ENCODE data around the gene DNA2. TPM values are rescaled to one million over a fixed set of nuclear protein-coding genes. Genes with fewer than 3 reads are reported as not detected.
"Not testable (repeated sequence)": the region's sequence is repeated elsewhere in the genome, so short reads cannot be mapped to it uniquely, and the experiment has no call there.

The DNA2 gene
- polyA plus RNA-seq, 2 donors: 1.8 TPM

DNA sequence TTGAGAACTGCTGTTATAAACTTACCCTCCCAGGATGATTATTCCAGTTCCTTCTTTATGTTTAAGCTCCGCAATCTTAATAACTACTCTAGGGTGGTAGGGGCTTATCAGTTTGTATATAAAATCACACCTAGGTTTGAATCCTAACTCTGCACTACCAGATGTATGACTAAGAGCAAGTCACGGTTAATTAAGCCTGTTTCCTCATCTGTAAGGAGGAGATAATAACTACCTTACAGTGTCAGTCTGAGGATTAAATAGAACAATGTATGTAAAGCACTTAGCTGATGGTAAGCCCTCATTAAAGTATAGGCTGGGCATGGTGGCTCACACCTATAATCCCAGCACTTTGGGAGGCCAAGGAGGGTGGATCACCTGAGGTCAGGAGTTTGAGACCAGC lies 9.2 kb downstream of the DNA2 start:
- Histone ChIP-seq H3K27me3 (ENCODE audit: control insufficient read depth in 1 of 2, insufficient read depth in 2 of 2, low read length in 2 of 2) (no peaks in the 10 kb centered on the region), H3K27ac (ENCODE audit: low read depth in 2 of 2, low read length in 1 of 2) (no peak overlapping the region), H3K9me3 (ENCODE audit: control insufficient read depth in 2 of 2, insufficient read depth in 1 of 2, low read depth in 1 of 2, low read length in 1 of 2) (no peaks in the 10 kb centered on the region), H3K4me1 (ENCODE audit: control insufficient read depth in 2 of 2, insufficient read depth in 2 of 2, low read length in 1 of 2) (no peaks in the 10 kb centered on the region), H3K36me3 (ENCODE audit: control insufficient read depth in 2 of 2, insufficient read depth in 2 of 2, low read length in 1 of 2) (no peaks in the 10 kb centered on the region), H3K4me3 (ENCODE audit: low read depth in 1 of 2, low read length in 2 of 2) (no peak overlapping the region)
- 77 to 78% methylated on average over 2 of the region's 2 CpGs for WGBS, 2 donors

- no peak overlapping the region for H3K27ac ChIP-seq (ENCODE audit: low read depth in 2 of 2, low read length in 1 of 2)
- peaks cover 0 to 2% of the 10 kb centered on the region in 2 donors for H3K36me3 ChIP-seq (ENCODE audit: control insufficient read depth in 2 of 2, insufficient read depth in 2 of 2, low read length in 1 of 2)
- H3K4me1 ChIP-seq (ENCODE audit: control insufficient read depth in 2 of 2, insufficient read depth in 2 of 2, low read length in 1 of 2): no peaks in the 10 kb centered on the region
- H3K27me3 ChIP-seq (ENCODE audit: control insufficient read depth in 1 of 2, insufficient read depth in 2 of 2, low read length in 2 of 2): no peaks in the 10 kb centered on the region
- H3K9me3 ChIP-seq (ENCODE audit: control insufficient read depth in 2 of 2, insufficient read depth in 1 of 2, low read depth in 1 of 2, low read length in 1 of 2): no peaks in the 10 kb centered on the region
- H3K4me3 ChIP-seq (ENCODE audit: low read depth in 1 of 2, low read length in 2 of 2): no peak overlapping the region
- WGBS, 2 donors: 95 to 96% methylated on average over 3 of the region's 3 CpGs
Measured at GRCh38 chr10:68461032-68461431, 10.7 kb downstream of the DNA2 start.

DNA sequence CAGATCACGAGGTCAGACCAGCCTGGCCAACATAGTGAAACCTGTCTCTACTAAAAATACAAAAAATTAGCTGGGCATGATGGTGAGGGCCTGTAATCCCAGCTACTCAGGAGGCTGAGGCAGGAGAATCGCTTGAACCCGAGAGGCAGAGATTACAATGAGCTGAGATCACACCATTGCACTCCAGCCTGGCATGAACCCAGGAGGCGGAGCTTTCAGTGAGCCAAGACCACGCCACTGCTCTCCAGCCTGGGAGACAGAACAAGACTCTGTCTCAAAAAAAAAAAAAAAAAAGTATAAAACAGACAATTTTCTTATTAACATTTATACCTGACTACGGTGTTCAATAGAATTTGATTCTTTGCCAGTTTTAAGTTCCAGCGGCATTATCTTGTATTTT lies 22.1 kb downstream of the DNA2 start:
- not testable (repeated sequence) for H3K36me3 ChIP-seq (ENCODE audit: control insufficient read depth in 2 of 2, insufficient read depth in 2 of 2, low read length in 1 of 2); H3K4me3 ChIP-seq (ENCODE audit: low read depth in 1 of 2, low read length in 2 of 2); H3K4me1 ChIP-seq (ENCODE audit: control insufficient read depth in 2 of 2, insufficient read depth in 2 of 2, low read length in 1 of 2); H3K27me3 ChIP-seq (ENCODE audit: control insufficient read depth in 1 of 2, insufficient read depth in 2 of 2, low read length in 2 of 2); H3K9me3 ChIP-seq (ENCODE audit: control insufficient read depth in 2 of 2, insufficient read depth in 1 of 2, low read depth in 1 of 2, low read length in 1 of 2); H3K27ac ChIP-seq (ENCODE audit: low read depth in 2 of 2, low read length in 1 of 2)
- WGBS, 2 donors: 76 to 78% methylated on average over 7 of the region's 7 CpGs

DNA sequence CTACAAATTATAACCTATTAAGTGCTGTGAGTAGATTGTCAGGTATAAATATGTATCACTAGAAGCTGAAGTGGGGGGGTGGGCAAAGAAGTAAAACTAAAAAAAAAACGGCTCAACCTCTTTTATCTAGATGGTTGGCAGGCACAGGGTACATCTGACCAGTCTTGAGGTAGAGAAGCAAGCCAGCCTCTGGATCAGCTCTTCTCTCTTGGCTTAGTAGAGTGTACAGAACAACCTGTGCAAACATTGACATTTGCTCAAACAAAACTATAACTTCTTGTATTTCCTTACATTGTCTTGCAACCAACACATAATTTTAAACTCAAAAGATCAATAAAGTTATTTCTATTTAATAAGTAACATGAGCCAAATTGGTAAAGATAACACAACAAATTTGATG lies 25.6 kb downstream of the DNA2 start:
- 71 to 79% methylated on average over 1 of the region's 1 CpG for WGBS, 2 donors
- H3K27ac ChIP-seq (ENCODE audit: low read depth in 2 of 2, low read length in 1 of 2): no peak overlapping the region
- no peaks in the 10 kb centered on the region for H3K9me3 ChIP-seq (ENCODE audit: control insufficient read depth in 2 of 2, insufficient read depth in 1 of 2, low read depth in 1 of 2, low read length in 1 of 2)
- no peak overlapping the region for H3K4me3 ChIP-seq (ENCODE audit: low read depth in 1 of 2, low read length in 2 of 2)
- no peaks in the 10 kb centered on the region for H3K27me3 ChIP-seq (ENCODE audit: control insufficient read depth in 1 of 2, insufficient read depth in 2 of 2, low read length in 2 of 2)
- H3K4me1 ChIP-seq (ENCODE audit: control insufficient read depth in 2 of 2, insufficient read depth in 2 of 2, low read length in 1 of 2): no peaks in the 10 kb centered on the region
- H3K36me3 ChIP-seq (ENCODE audit: control insufficient read depth in 2 of 2, insufficient read depth in 2 of 2, low read length in 1 of 2): no peaks in the 10 kb centered on the region

GRCh38 chr10:68442971-68443370 lies 28.8 kb downstream of the DNA2 start:
- no peaks in the 10 kb centered on the region for H3K4me1 ChIP-seq (ENCODE audit: control insufficient read depth in 2 of 2, insufficient read depth in 2 of 2, low read length in 1 of 2)
- H3K9me3 ChIP-seq (ENCODE audit: control insufficient read depth in 2 of 2, insufficient read depth in 1 of 2, low read depth in 1 of 2, low read length in 1 of 2): no peaks in the 10 kb centered on the region
- no peaks in the 10 kb centered on the region for H3K36me3 ChIP-seq (ENCODE audit: control insufficient read depth in 2 of 2, insufficient read depth in 2 of 2, low read length in 1 of 2)
- WGBS, 2 donors: 92 to 93% methylated on average over 2 of the region's 2 CpGs
- no peak overlapping the region for H3K27ac ChIP-seq (ENCODE audit: low read depth in 2 of 2, low read length in 1 of 2)
- H3K27me3 ChIP-seq (ENCODE audit: control insufficient read depth in 1 of 2, insufficient read depth in 2 of 2, low read length in 2 of 2): no peaks in the 10 kb centered on the region
- H3K4me3 ChIP-seq (ENCODE audit: low read depth in 1 of 2, low read length in 2 of 2): no peak overlapping the region

GRCh38 chr10:68440898-68441297 lies 30.9 kb downstream of the DNA2 start:
- Histone ChIP-seq H3K27ac (ENCODE audit: low read depth in 2 of 2, low read length in 1 of 2) (no peak overlapping the region), H3K36me3 (ENCODE audit: control insufficient read depth in 2 of 2, insufficient read depth in 2 of 2, low read length in 1 of 2) (no peaks in the 10 kb centered on the region), H3K9me3 (ENCODE audit: control insufficient read depth in 2 of 2, insufficient read depth in 1 of 2, low read depth in 1 of 2, low read length in 1 of 2) (no peaks in the 10 kb centered on the region), H3K4me1 (ENCODE audit: control insufficient read depth in 2 of 2, insufficient read depth in 2 of 2, low read length in 1 of 2) (no peaks in the 10 kb centered on the region), H3K27me3 (ENCODE audit: control insufficient read depth in 1 of 2, insufficient read depth in 2 of 2, low read length in 2 of 2) (no peaks in the 10 kb centered on the region), H3K4me3 (ENCODE audit: low read depth in 1 of 2, low read length in 2 of 2) (no peak overlapping the region)
- WGBS, 2 donors: 97 to 98% methylated on average over 3 of the region's 3 CpGs

GRCh38 chr10:68435803-68436202 lies 36.0 kb downstream of the DNA2 start:
- Histone ChIP-seq H3K27ac (ENCODE audit: low read depth in 2 of 2, low read length in 1 of 2) (no peak overlapping the region), H3K9me3 (ENCODE audit: control insufficient read depth in 2 of 2, insufficient read depth in 1 of 2, low read depth in 1 of 2, low read length in 1 of 2) (no peaks in the 10 kb centered on the region), H3K4me1 (ENCODE audit: control insufficient read depth in 2 of 2, insufficient read depth in 2 of 2, low read length in 1 of 2) (no peaks in the 10 kb centered on the region), H3K27me3 (ENCODE audit: control insufficient read depth in 1 of 2, insufficient read depth in 2 of 2, low read length in 2 of 2) (no peaks in the 10 kb centered on the region), H3K4me3 (ENCODE audit: low read depth in 1 of 2, low read length in 2 of 2) (no peak overlapping the region), H3K36me3 (ENCODE audit: control insufficient read depth in 2 of 2, insufficient read depth in 2 of 2, low read length in 1 of 2) (no peaks in the 10 kb centered on the region)

GRCh38 chr10:68434657-68435056 lies 37.1 kb downstream of the DNA2 start:
- Histone ChIP-seq H3K4me1 (ENCODE audit: control insufficient read depth in 2 of 2, insufficient read depth in 2 of 2, low read length in 1 of 2) (no peaks in the 10 kb centered on the region), H3K27ac (ENCODE audit: low read depth in 2 of 2, low read length in 1 of 2) (no peak overlapping the region)
- WGBS, 2 donors: 95 to 99% methylated on average over 4 of the region's 4 CpGs

GRCh38 chr10:68428396-68429104 lies 43.2 kb downstream of the DNA2 start:
- Histone ChIP-seq H3K4me1 (ENCODE audit: control insufficient read depth in 2 of 2, insufficient read depth in 2 of 2, low read length in 1 of 2) (no peaks in the 10 kb centered on the region), H3K27ac (ENCODE audit: low read depth in 2 of 2, low read length in 1 of 2) (no peak overlapping the region), H3K9me3 (ENCODE audit: control insufficient read depth in 2 of 2, insufficient read depth in 1 of 2, low read depth in 1 of 2, low read length in 1 of 2) (no peaks in the 10 kb centered on the region), H3K4me3 (ENCODE audit: low read depth in 1 of 2, low read length in 2 of 2) (no peak overlapping the region), H3K27me3 (ENCODE audit: control insufficient read depth in 1 of 2, insufficient read depth in 2 of 2, low read length in 2 of 2) (no peaks in the 10 kb centered on the region), H3K36me3 (ENCODE audit: control insufficient read depth in 2 of 2, insufficient read depth in 2 of 2, low read length in 1 of 2) (peaks cover 0 to 6% of the 10 kb centered on the region in 2 donors)
- 74 to 85% methylated on average over 5 of the region's 5 CpGs for WGBS, 2 donors

More at GRCh38 chr10:68434657-68435056, 37.1 kb downstream of the DNA2 start:
- Histone ChIP-seq H3K4me3 (ENCODE audit: low read depth in 1 of 2, low read length in 2 of 2) (no peak overlapping the region), H3K9me3 (ENCODE audit: control insufficient read depth in 2 of 2, insufficient read depth in 1 of 2, low read depth in 1 of 2, low read length in 1 of 2) (no peaks in the 10 kb centered on the region), H3K36me3 (ENCODE audit: control insufficient read depth in 2 of 2, insufficient read depth in 2 of 2, low read length in 1 of 2) (no peaks in the 10 kb centered on the region), H3K27me3 (ENCODE audit: control insufficient read depth in 1 of 2, insufficient read depth in 2 of 2, low read length in 2 of 2) (no peaks in the 10 kb centered on the region)

DNA sequence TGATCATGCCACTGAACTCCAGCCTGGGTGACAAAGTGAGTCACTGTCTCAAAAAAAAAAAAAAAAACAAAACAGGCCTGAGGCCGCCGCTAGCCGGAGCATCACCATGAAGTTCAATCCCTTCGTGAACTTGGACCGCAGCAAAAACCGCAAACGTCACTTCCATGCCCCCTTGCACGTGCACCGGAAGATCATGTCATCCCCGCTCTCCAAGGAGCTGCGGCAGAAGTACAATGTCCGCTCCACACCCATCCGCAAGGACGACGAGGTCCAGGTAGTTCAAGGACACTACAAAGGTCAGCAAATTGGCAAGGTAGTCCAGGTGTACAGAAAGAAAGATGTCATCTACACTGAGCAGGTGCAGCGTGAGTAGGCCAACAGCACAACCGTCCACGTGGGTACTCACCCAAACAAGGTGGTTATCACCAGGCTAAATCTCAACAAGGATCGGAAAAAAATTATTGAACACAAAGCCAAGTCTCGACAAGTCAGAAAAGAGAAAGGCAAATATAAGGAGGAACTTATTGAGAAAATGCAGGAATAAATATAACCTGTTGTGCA lies 47.2 kb downstream of the DNA2 start:
- WGBS, 2 donors: 91 to 93% methylated on average over 20 of the region's 20 CpGs
- Histone ChIP-seq H3K27me3 (ENCODE audit: control insufficient read depth in 1 of 2, insufficient read depth in 2 of 2, low read length in 2 of 2) (no peaks in the 10 kb centered on the region), H3K4me1 (ENCODE audit: control insufficient read depth in 2 of 2, insufficient read depth in 2 of 2, low read length in 1 of 2) (no peaks in the 10 kb centered on the region), H3K9me3 (ENCODE audit: control insufficient read depth in 2 of 2, insufficient read depth in 1 of 2, low read depth in 1 of 2, low read length in 1 of 2) (no peaks in the 10 kb centered on the region), H3K36me3 (ENCODE audit: control insufficient read depth in 2 of 2, insufficient read depth in 2 of 2, low read length in 1 of 2) (peaks cover 0 to 6% of the 10 kb centered on the region in 2 donors), H3K27ac (ENCODE audit: low read depth in 2 of 2, low read length in 1 of 2) (no peak overlapping the region), H3K4me3 (ENCODE audit: low read depth in 1 of 2, low read length in 2 of 2) (no peak overlapping the region)
